NCI-H2081 (cell line): ENCODE results near the gene LRRC4C.
"Not testable (repeated sequence)": the region's sequence is repeated elsewhere in the genome, so short reads cannot be mapped to it uniquely, and the experiment has no call there.

Experiments used
- DNase-seq, 2 experiments: peaks; one replicate each; lab custom pipeline; 2025; lab: John Stamatoyannopoulos, UW

LRRC4C gene

GRCh38 chr11:40867991-40868632, 591.3 kb downstream of the LRRC4C start:
- DNase-seq: no peak

GRCh38 chr11:40857754-40858153, 601.7 kb downstream of the LRRC4C start:
- DNase-seq: not testable (repeated sequence)

- DNase-seq: no peak
These were observed 616.6 kb downstream of the LRRC4C start for GRCh38 chr11:40842750-40843339.

- no peak for DNase-seq
These were observed 618.2 kb downstream of the LRRC4C start for GRCh38 chr11:40841231-40841630.

GRCh38 chr11:40838181-40838683, 621.2 kb downstream of the LRRC4C start:
- no peak for DNase-seq

- DNase-seq: no peak
These were observed 632.3 kb downstream of the LRRC4C start for GRCh38 chr11:40827116-40827515.

GRCh38 chr11:40826601-40827000, 632.9 kb downstream of the LRRC4C start:
- no peak for DNase-seq

GRCh38 chr11:40825201-40825834, 634.1 kb downstream of the LRRC4C start:
- DNase-seq: no peak

- no peak for DNase-seq
These were observed 640.2 kb downstream of the LRRC4C start for GRCh38 chr11:40819230-40819629.

- DNase-seq: no peak
These were observed 642.5 kb downstream of the LRRC4C start for GRCh38 chr11:40816976-40817375.

GRCh38 chr11:40797981-40798380, 661.5 kb downstream of the LRRC4C start:
- DNase-seq: no peak

- DNase-seq: no peak
These were observed 672.2 kb downstream of the LRRC4C start for GRCh38 chr11:40787224-40787623.

- no peak for DNase-seq
These were observed 696.4 kb downstream of the LRRC4C start for GRCh38 chr11:40763046-40763445.

GRCh38 chr11:40759341-40759740, 700.1 kb downstream of the LRRC4C start:
- DNase-seq: no peak

- no peak for DNase-seq
These were observed 705.2 kb downstream of the LRRC4C start for GRCh38 chr11:40754297-40754696.

- DNase-seq: no peak
These were observed 713.2 kb downstream of the LRRC4C start for GRCh38 chr11:40746282-40746681.

- DNase-seq: peak; percentile 23 to 65
These were observed 727.3 kb downstream of the LRRC4C start for GRCh38 chr11:40732132-40732531.

GRCh38 chr11:40722179-40722795, 737.2 kb downstream of the LRRC4C start:
- DNase-seq: no peak

- no peak for DNase-seq
These were observed 742.9 kb downstream of the LRRC4C start for GRCh38 chr11:40716344-40717130.

- no peak for DNase-seq
These were observed 746.4 kb downstream of the LRRC4C start for GRCh38 chr11:40713083-40713482.

- DNase-seq: no peak
These were observed 758.4 kb downstream of the LRRC4C start for GRCh38 chr11:40701027-40701426.

GRCh38 chr11:40689823-40690222, 769.6 kb downstream of the LRRC4C start:
- no peak for DNase-seq
